ENCODE data around the gene ATG14. TPM values are rescaled to one million over a fixed set of nuclear protein-coding genes. Genes with fewer than 3 reads are reported as not detected.

Gene ATG14
- total and polyA plus RNA-seq, 2 of the 8 experiments (the other 6 are each of a cell fraction or from before 2014, with no cell fraction given) = 4.9 to 10.8 TPM

DNA sequence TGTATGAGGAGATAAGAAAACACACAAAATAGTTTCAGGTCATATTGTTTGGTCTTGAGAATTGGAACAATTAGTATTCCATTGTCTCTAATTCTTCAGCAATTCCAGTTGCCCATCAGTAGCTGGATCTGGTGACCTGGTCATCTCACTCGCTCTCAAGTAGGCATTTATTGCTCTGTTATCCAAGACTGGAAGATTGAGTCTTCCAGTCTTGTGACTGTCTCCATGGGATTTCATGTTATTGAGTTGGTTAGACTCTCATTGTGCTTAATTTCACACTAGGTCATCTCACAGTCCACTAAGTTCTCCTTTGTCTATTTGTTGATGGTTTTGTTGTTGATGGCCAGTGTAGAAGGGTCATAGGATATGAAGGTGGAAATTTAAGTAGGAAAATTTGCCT lies 92.9 kb downstream of the ATG14 start:
- no peak for TF ChIP-seq CREB1 (IDR thresholded peaks at IDR 0.05)
- no peak for TF ChIP-seq EZH2 (IDR thresholded peaks at IDR 0.05; ENCODE audit: low read depth, low read length, severe bottlenecking)
- no peak for TF ChIP-seq SP1 (IDR thresholded peaks at IDR 0.05; ENCODE audit: low read depth, low read length)
- TF ChIP-seq CTBP2 (IDR thresholded peaks at IDR 0.05; ENCODE audit: borderline replicate concordance, insufficient read depth, insufficient read length, low read length) = no peak
- TF ChIP-seq BRCA1 (IDR thresholded peaks at IDR 0.05; ENCODE audit: low read depth, low read length) = no peak
- TF ChIP-seq SIN3A (conservative IDR thresholded peaks at IDR 0.05 in 1 of 2, IDR thresholded peaks at IDR 0.05 in 1 of 2; ENCODE audit: low read depth in 1 of 2, low read length in 2 of 2) = no peak
- no peak for TF ChIP-seq EGR1 (IDR thresholded peaks at IDR 0.05; ENCODE audit: borderline replicate concordance, low read depth, low read length)
- TF ChIP-seq, protein P1, sequence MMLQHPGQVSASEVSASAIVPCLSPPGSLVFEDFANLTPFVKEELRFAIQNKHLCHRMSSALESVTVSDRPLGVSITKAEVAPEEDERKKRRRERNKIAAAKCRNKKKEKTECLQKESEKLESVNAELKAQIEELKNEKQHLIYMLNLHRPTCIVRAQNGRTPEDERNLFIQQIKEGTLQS (IDR thresholded peaks at IDR 0.05; ENCODE audit: insufficient read depth, low read depth, low read length) = no peak
- Histone ChIP-seq H3K56ac (replicated peaks; ENCODE audit: insufficient read length, low read depth, low read length) (no peak overlapping the region), H2AK5ac (ENCODE audit: low read depth, low read length) (no peak overlapping the region), H4K5ac (ENCODE audit: insufficient read length, low read depth, low read length) (no peak overlapping the region), H3K9ac (replicated peaks in 1 of 4; ENCODE audit: extremely low read depth in 1 of 4, low read depth in 3 of 4, low read length in 3 of 4) (no peak overlapping the region), H4K20me1 (replicated peaks in 1 of 2; ENCODE audit: control insufficient read depth in 1 of 2, insufficient read depth in 2 of 2, low read length in 2 of 2) (peaks cover 0 to 2% of the 10 kb centered on the region in 2 experiments), H3K36me3 (ENCODE audit: control insufficient read depth in 2 of 4, insufficient read depth in 4 of 4, low read length in 3 of 4) (peaks cover 0 to 1% (median 0%) of the 10 kb centered on the region in 4 experiments; a peak in 1 of 8 replicates), H3K9me3 (ENCODE audit: insufficient read depth in 2 of 2, low read depth in 1 of 2, low read length in 1 of 2) (no peaks in the 10 kb centered on the region), H3K27ac (ENCODE audit: low read depth, low read length) (no peak overlapping the region), H3K4me3 (ENCODE audit: extremely low read depth in 1 of 4, insufficient read depth in 2 of 4, low read depth in 3 of 4, low read length in 4 of 4) (no peak overlapping the region), H2BK20ac (ENCODE audit: low read length) (no peak overlapping the region), H3K4ac (replicated peaks; ENCODE audit: insufficient read length, low read depth, low read length) (no peak overlapping the region), H4K8ac (ENCODE audit: extremely low read depth, insufficient read depth, low read length) (no peak overlapping the region), H3K79me2 (ENCODE audit: control insufficient read depth in 1 of 2, insufficient read depth in 2 of 2, low read length in 2 of 2) (peaks cover 0 to 3% of the 10 kb centered on the region in 2 experiments; a peak in 2 of 4 replicates), H2BK12ac (ENCODE audit: low read depth, low read length) (no peak overlapping the region), H3K79me1 (ENCODE audit: low read depth, low read length) (no peaks in the 10 kb centered on the region; the same call in 1 of the 2 replicates), H2BK5ac (ENCODE audit: low read depth, low read length) (no peak overlapping the region), H3K4me2 (ENCODE audit: insufficient read depth in 1 of 2, low read depth in 2 of 2, low read length in 2 of 2) (no peak overlapping the region), H3K23me2 (ENCODE audit: low read depth, low read length) (no peaks in the 10 kb centered on the region), H3K14ac (ENCODE audit: insufficient read length) (no peak overlapping the region), H2BK15ac (ENCODE audit: low read length) (no peak overlapping the region), H4K91ac (replicated peaks; ENCODE audit: insufficient read length, low read length) (no peak overlapping the region), H2BK120ac (replicated peaks; ENCODE audit: low read depth, low read length) (no peak overlapping the region), H2AFZ (ENCODE audit: low read length) (no peak overlapping the region), H3K27me3 (replicated peaks in 1 of 4; ENCODE audit: control insufficient read depth in 3 of 4, extremely low read depth in 1 of 4, insufficient read depth in 3 of 4, low read length in 3 of 4) (no peaks in the 10 kb centered on the region), H3K18ac (ENCODE audit: extremely low read depth, low read length) (no peak overlapping the region), H3K23ac (ENCODE audit: insufficient read length) (no peak overlapping the region), H3K4me1 (replicated peaks in 1 of 4; ENCODE audit: control insufficient read depth in 3 of 4, insufficient read depth in 4 of 4, low read length in 3 of 4) (no peaks in the 10 kb centered on the region)
- POLR2A ChIA-PET (ENCODE audit: partially characterized antibody) = no interaction called here
- WGBS, 2 experiments (ENCODE audit: extremely low coverage in 1 of 2, insufficient coverage in 1 of 2, insufficient read length in 1 of 2, insufficient replicate concordance in 2 of 2, low coverage in 1 of 2, low lambda C conversion rate in 2 of 2, missing lambda C conversion rate in 1 of 2) = 90% methylated on average over 1 of the region's 1 CpG; no CpG with 5 or more reads in 1 of the 2 experiments
- DNase-seq (ENCODE audit: low read depth in 1 of 2, low spot score in 2 of 2) = no peak
- FAIRE-seq = no peak
- CTCF ChIA-PET (ENCODE audit: partially characterized antibody) = no interaction called here

Data from H1 (cell line).